Measurements from ENCODE around the gene DCAF6.

Gene DCAF6

GRCh38 chr1:168119750-168120149, 183.3 kb downstream of the DCAF6 start:
- no peak for TF ChIP-seq CTCF (IDR thresholded peaks at IDR 0.05; ENCODE audit: control extremely low read depth, extremely low read depth, low read depth, missing control alignments)
- no peak for DNase-seq (ENCODE audit: extremely low spot score)
- ChIA-PET POLR2A (interaction anchor here (0.7 kb wide), 1 partner anchor 205 kb away, joined by 3 read pairs; no protein-coding TSS in a partner anchor), CTCF (interaction anchor here (1.1 kb wide), 1 partner anchor 37 kb away, joined by 4 read pairs; no protein-coding TSS in a partner anchor)

GRCh38 chr1:168121401-168122011, 185.0 kb downstream of the DCAF6 start:
- POLR2A ChIA-PET: no interaction called here
- TF ChIP-seq CTCF (IDR thresholded peaks at IDR 0.05; ENCODE audit: control extremely low read depth, extremely low read depth, low read depth, missing control alignments): no peak
- no peak for DNase-seq (ENCODE audit: extremely low spot score)
- CTCF ChIA-PET: interaction anchor here (0.9 to 1.8 kb wide), 4 partner anchors 8 to 43 kb away, joined by 3 to 6 read pairs (median 4); no protein-coding TSS in a partner anchor

GRCh38 chr1:168125051-168125450, 188.6 kb downstream of the DCAF6 start:
- ChIA-PET POLR2A (no interaction called here), CTCF (interaction anchor here (3.5 kb wide), 1 partner anchor 10 kb away, joined by 15 read pairs; no protein-coding TSS in a partner anchor)
- DNase-seq (ENCODE audit: extremely low spot score): no peak
- no peak for TF ChIP-seq CTCF (IDR thresholded peaks at IDR 0.05; ENCODE audit: control extremely low read depth, extremely low read depth, low read depth, missing control alignments)

Measured in GM10248 (cell line).